C4-2B (cell line): Measurements from ENCODE around the gene TEAD4.

ENCODE experiments used
- ZFX ChIP-seq: fragments of 450-650 bp; IDR thresholded peaks from 2 replicates; pipeline ENCODE4 v1.6.1; 2017
- TF ChIP-seq, protein P1 (sequence below): fragments of 450-650 bp; conservative IDR thresholded peaks from 2 replicates; pipeline ENCODE4 v1.5.1; 2017; ENCODE audit warnings: mild to moderate bottlenecking

DNA sequence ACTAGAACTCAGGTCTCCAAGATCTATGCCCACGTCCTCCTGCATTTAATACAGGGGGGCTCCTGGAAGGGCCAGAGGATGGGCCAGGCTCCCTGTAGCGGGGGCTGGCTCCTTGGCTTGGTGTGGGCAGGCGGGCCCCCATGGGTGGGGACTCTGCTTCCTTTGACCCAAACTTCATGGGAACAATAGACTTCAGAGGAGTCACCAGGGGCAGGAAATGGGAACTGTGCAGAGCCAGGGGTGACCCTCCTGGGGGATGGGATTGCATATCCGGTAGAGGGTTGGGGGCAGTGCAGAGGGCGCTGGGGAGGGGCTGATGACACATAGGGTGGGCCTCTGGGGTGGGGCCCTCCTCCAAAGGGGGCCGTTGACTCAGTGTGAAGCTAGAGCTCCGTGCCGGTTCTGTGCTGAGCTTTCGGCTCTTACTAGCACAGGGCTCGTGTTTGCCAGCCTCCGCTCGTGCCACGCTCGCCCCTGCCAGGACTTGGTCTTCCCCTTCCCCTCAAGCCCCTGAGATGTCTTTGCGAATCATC, 4.6 kb downstream of the TEAD4 start:
- TF ChIP-seq, protein P1, sequence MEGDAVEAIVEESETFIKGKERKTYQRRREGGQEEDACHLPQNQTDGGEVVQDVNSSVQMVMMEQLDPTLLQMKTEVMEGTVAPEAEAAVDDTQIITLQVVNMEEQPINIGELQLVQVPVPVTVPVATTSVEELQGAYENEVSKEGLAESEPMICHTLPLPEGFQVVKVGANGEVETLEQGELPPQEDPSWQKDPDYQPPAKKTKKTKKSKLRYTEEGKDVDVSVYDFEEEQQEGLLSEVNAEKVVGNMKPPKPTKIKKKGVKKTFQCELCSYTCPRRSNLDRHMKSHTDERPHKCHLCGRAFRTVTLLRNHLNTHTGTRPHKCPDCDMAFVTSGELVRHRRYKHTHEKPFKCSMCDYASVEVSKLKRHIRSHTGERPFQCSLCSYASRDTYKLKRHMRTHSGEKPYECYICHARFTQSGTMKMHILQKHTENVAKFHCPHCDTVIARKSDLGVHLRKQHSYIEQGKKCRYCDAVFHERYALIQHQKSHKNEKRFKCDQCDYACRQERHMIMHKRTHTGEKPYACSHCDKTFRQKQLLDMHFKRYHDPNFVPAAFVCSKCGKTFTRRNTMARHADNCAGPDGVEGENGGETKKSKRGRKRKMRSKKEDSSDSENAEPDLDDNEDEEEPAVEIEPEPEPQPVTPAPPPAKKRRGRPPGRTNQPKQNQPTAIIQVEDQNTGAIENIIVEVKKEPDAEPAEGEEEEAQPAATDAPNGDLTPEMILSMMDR: no peak
- TF ChIP-seq ZFX: no peak
